ENCODE results near the gene PCMTD2. TPM values are rescaled to one million over a fixed set of nuclear protein-coding genes. Genes with fewer than 3 reads are reported as not detected.

Gene PCMTD2
- polyA plus RNA-seq, 2 of the 4 experiments (the other 2 are of a cell fraction) = 19.9 to 41.8 TPM

DNA sequence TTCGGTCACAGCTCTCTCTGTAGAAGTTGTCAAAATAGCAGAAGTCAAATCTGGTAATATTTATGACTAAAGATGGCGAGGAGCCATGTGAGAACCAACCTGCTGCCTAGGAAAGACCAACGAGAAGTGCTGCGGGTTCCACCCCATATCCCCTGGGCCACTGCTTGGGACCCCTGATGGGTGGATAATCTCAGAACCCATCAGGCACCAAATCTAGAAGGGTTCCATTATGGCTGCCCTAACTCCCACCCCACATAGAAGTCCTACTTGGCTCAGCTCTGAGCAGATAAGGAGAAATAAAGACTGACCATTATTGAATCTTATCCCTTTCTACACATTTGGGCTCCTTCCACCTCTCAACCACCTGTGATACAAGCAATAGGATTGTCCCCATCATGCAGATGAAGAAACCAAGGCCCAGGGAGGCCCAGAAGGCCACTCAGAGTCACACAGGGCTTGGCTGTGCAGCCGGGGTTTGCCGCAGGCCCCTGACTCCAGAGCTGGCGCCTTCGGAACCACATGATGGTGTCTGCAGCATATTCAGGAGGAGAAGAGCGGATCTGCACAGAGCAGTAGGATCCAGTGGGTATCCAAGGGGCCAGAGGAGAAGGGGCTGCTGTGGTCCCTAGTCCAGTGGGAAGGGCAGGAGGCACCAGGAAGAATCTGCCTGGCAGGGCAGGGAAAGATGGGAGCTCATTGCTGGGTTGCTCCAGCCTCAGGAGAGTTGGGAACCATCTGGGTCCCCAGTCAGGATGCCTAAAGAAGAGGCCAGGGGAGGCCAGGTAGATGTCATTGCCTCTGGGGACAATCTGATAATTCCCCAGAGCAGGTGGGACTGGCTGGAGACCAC is 9.6 kb upstream of the PCMTD2 start:
- ChIA-PET POLR2A (no interaction called here), CTCF (interaction anchor here (0.9 kb wide), 1 partner anchor 8 kb away, joined by 3 read pairs; no protein-coding TSS in a partner anchor)
- Histone ChIP-seq H3K4me2 (no peak overlapping the region), H3K4me3 (no peak overlapping the region), H3K4me1 (no peaks in the 10 kb centered on the region), H3K27ac (no peak overlapping the region), H3K9me3 (no peaks in the 10 kb centered on the region)
- ATAC-seq (no peak), FAIRE-seq (no peak), DNase-seq (ENCODE audit: low read depth in 1 of 2, low spot score in 1 of 2) (no peak)
- 45% methylated on average over 9 of the region's 9 CpGs for WGBS (ENCODE audit: missing lambda C conversion rate)
- TF ChIP-seq TFCP2L1 (CRISPR knock-in tag; IDR thresholded peaks at IDR 0.05) = no peak
- TF ChIP-seq, protein P1, sequence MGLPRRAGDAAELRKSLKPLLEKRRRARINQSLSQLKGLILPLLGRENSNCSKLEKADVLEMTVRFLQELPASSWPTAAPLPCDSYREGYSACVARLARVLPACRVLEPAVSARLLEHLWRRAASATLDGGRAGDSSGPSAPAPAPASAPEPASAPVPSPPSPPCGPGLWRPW (IDR thresholded peaks at IDR 0.05) = no peak
- TF ChIP-seq ZNF302 (CRISPR knock-in tag; IDR thresholded peaks at IDR 0.05) = no peak
- TF ChIP-seq CTCF (IDR thresholded peaks at IDR 0.05) = no peak
- TF ChIP-seq, protein P2, sequence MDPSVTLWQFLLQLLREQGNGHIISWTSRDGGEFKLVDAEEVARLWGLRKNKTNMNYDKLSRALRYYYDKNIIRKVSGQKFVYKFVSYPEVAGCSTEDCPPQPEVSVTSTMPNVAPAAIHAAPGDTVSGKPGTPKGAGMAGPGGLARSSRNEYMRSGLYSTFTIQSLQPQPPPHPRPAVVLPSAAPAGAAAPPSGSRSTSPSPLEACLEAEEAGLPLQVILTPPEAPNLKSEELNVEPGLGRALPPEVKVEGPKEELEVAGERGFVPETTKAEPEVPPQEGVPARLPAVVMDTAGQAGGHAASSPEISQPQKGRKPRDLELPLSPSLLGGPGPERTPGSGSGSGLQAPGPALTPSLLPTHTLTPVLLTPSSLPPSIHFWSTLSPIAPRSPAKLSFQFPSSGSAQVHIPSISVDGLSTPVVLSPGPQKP (IDR thresholded peaks at IDR 0.05; ENCODE audit: low read depth, low read length) = no peak
- no peak for TF ChIP-seq MAFK (IDR thresholded peaks at IDR 0.05; ENCODE audit: partially characterized antibody)
- TF ChIP-seq, protein P3, sequence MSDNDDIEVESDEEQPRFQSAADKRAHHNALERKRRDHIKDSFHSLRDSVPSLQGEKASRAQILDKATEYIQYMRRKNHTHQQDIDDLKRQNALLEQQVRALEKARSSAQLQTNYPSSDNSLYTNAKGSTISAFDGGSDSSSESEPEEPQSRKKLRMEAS (IDR thresholded peaks at IDR 0.05) = no peak
- TF ChIP-seq NFE2L2 (conservative IDR thresholded peaks at IDR 0.05; ENCODE audit: low read length) = no peak
- TF ChIP-seq, protein P4, sequence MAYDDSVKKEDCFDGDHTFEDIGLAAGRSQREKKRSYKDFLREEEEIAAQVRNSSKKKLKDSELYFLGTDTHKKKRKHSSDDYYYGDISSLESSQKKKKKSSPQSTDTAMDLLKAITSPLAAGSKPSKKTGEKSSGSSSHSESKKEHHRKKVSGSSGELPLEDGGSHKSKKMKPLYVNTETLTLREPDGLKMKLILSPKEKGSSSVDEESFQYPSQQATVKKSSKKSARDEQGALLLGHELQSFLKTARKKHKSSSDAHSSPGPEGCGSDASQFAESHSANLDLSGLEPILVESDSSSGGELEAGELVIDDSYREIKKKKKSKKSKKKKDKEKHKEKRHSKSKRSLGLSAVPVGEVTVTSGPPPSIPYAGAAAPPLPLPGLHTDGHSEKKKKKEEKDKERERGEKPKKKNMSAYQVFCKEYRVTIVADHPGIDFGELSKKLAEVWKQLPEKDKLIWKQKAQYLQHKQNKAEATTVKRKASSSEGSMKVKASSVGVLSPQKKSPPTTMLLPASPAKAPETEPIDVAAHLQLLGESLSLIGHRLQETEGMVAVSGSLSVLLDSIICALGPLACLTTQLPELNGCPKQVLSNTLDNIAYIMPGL (CRISPR knock-in tag; IDR thresholded peaks at IDR 0.05; ENCODE audit: borderline replicate concordance) = no peak
- TF ChIP-seq PHF8 (IDR thresholded peaks at IDR 0.05; ENCODE audit: borderline replicate concordance, low read depth) = no peak
- TF ChIP-seq JUN (IDR thresholded peaks at IDR 0.05) = no peak
- no peak for TF ChIP-seq CBX8 (IDR thresholded peaks at IDR 0.05)

DNA sequence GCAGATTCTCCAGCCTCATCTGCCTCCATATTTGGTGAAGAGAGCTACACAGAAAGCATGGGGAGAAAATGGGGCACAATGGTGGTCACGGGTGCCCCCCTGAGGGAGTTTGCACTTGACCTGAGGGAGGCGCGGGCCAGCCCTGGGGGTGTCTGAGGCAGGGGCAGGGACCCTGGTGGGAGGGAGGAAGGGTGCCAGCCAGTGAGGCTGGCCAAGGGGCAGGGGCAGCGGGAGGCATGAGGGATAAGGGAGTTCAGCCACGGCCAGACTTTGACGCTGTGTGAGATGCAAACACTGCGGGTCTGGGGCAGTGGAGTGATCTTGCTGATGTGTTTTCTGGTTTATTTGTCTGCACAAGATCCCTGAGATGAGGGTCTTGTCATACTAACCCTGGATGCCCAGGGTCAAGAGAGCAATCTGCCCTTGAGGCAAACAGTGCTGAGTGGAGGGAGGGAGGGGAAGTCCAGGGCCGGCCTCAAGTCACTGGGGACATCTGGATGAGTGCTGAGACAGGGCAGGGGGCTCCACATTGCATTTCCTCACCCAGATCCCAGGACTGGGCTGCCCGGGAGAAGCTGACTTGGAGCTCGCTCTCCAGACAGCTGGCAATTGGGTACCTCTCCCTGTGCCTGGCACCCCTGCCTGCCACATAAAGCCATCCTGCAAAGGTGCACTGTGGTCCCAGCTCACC is 8.8 kb upstream of the PCMTD2 start:
- ChIA-PET CTCF (interaction anchor here (0.9 kb wide), 1 partner anchor 7 kb away, joined by 3 read pairs; no protein-coding TSS in a partner anchor), POLR2A (no interaction called here)
- 39% methylated on average over 10 of the region's 10 CpGs for WGBS (ENCODE audit: missing lambda C conversion rate)
- DNase-seq (ENCODE audit: low read depth in 1 of 2, low spot score in 1 of 2) (no peak), ATAC-seq (no peak), FAIRE-seq (no peak)
- Histone ChIP-seq H3K27ac (no peak overlapping the region), H3K4me2 (no peak overlapping the region), H3K9me3 (no peaks in the 10 kb centered on the region), H3K4me3 (no peak overlapping the region), H3K4me1 (no peaks in the 10 kb centered on the region)
- TF ChIP-seq RARB (CRISPR knock-in tag; IDR thresholded peaks at IDR 0.05) (no peak), E2F6 (IDR thresholded peaks at IDR 0.05; ENCODE audit: borderline replicate concordance, low read depth) (no peak), MAZ (IDR thresholded peaks at IDR 0.05; ENCODE audit: borderline replicate concordance, low read depth, low read length) (no peak), CHD2 (IDR thresholded peaks at IDR 0.05; ENCODE audit: low read length, partially characterized antibody) (no peak), SREBF2 (IDR thresholded peaks at IDR 0.05) (no peak), CHD4 (IDR thresholded peaks at IDR 0.05; ENCODE audit: borderline replicate concordance) (no peak), ZFP36 (IDR thresholded peaks at IDR 0.05; ENCODE audit: borderline replicate concordance, partially characterized antibody) (no peak), BCL3 (IDR thresholded peaks at IDR 0.05) (no peak), HOXA7 (CRISPR knock-in tag; IDR thresholded peaks at IDR 0.05) (no peak), RFX5 (IDR thresholded peaks at IDR 0.05) (no peak)
- TF ChIP-seq, protein P1 (IDR thresholded peaks at IDR 0.05) = no peak
